ENCODE data around the gene TBL3.

DNA sequence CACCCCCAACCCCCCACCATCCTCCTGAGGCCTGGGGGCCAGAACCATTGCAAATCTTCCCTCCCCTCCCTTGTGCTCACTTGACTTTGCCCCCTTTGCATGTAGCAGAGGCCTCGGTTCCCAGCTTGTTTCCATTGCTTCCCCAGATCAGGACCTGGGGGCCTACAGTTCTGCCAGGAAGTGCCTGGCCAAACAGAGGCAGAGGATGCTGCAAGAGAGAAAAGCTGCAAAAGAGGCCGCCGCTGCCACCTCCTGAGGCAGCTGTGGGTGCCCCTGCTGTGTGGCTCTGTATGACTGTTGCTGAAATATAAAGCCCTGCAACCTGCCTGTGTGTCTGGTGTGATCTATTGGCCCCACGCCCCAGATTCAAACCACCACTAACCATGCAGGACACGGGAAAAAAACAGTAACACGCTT, 10.2 kb upstream of the TBL3 start:
- TF ChIP-seq CTCF (IDR thresholded peaks at IDR 0.05; ENCODE audit: low read length) (no peak), EZH2 (optimal IDR thresholded peaks at IDR 0.05; ENCODE audit: low read depth, low read length) (no peak), EZH2phosphoT487 (IDR thresholded peaks at IDR 0.05; ENCODE audit: low read length) (no peak)

All from MM.1S (cell line).